Measurements from ENCODE around the gene CRTC1. TPM values are rescaled to one million over a fixed set of nuclear protein-coding genes. Genes with fewer than 3 reads are reported as not detected.

Gene CRTC1
- total and polyA plus RNA-seq, 9 of the 15 experiments (the other 6 are each of a cell fraction or from before 2014, with no cell fraction given), result 0.25 to 3.8 (median 1.2) TPM; not detected in 2

- TF ChIP-seq, protein P1, sequence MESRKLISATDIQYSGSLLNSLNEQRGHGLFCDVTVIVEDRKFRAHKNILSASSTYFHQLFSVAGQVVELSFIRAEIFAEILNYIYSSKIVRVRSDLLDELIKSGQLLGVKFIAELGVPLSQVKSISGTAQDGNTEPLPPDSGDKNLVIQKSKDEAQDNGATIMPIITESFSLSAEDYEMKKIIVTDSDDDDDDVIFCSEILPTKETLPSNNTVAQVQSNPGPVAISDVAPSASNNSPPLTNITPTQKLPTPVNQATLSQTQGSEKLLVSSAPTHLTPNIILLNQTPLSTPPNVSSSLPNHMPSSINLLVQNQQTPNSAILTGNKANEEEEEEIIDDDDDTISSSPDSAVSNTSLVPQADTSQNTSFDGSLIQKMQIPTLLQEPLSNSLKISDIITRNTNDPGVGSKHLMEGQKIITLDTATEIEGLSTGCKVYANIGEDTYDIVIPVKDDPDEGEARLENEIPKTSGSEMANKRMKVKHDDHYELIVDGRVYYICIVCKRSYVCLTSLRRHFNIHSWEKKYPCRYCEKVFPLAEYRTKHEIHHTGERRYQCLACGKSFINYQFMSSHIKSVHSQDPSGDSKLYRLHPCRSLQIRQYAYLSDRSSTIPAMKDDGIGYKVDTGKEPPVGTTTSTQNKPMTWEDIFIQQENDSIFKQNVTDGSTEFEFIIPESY (CRISPR knock-in tag; IDR thresholded peaks at IDR 0.05), result peak; percentile 72; the same call in 1 of the 2 replicates
- no peak for TF ChIP-seq BRF1 (IDR thresholded peaks at IDR 0.05; ENCODE audit: borderline replicate concordance, extremely low read depth, insufficient read length)
- no peak for TF ChIP-seq TRIM25 (IDR thresholded peaks at IDR 0.05; ENCODE audit: borderline replicate concordance)
- TF ChIP-seq OTX1 (CRISPR knock-in tag; IDR thresholded peaks at IDR 0.05), result no peak
- TF ChIP-seq CHD1 (IDR thresholded peaks at IDR 0.05; ENCODE audit: low read length), result no peak
- no peak for TF ChIP-seq CHD7 (IDR thresholded peaks at IDR 0.05; ENCODE audit: low read depth, low read length)
- no peak for TF ChIP-seq HDAC6 (IDR thresholded peaks at IDR 0.05; ENCODE audit: low read depth, low read length)
- no peak for TF ChIP-seq IRF2 (CRISPR knock-in tag; IDR thresholded peaks at IDR 0.05)
- TF ChIP-seq ZKSCAN8 (CRISPR knock-in tag; IDR thresholded peaks at IDR 0.05), result no peak
- TF ChIP-seq KAT8 (IDR thresholded peaks at IDR 0.05; ENCODE audit: low read depth), result no peak
- peak; percentile 66 for TF ChIP-seq EP300 (IDR thresholded peaks at IDR 0.05; ENCODE audit: low read length)
- TF ChIP-seq NR3C1 (CRISPR knock-in tag; IDR thresholded peaks at IDR 0.05), result no peak
Observed at GRCh38 chr19:18742838-18743783, 59.6 kb downstream of the CRTC1 start (continued).

Data from K562 (cell line).